ENCODE results near the gene EDC3.

The EDC3 gene

DNA sequence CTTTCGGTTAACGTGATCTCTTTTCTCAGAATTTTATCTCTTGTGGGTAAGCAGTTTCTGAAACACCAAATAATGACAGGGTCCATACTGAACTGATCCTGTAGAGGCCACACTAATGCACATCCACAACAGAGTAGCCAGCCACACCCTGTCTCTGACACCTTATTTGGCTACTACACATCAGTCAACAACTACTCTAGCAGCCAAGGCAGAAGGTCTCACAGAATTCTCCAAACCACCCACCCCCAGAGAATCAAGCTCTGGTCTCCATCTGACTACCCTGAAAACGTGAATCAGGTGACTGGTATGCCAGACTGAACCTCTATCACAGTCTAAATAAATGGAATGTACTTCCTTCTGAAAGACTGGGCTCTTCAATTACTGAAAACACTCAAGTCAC lies 38.0 kb downstream of the EDC3 start:
- DNase-seq (ENCODE audit: low spot score) = no peak
- TF ChIP-seq, protein P1, sequence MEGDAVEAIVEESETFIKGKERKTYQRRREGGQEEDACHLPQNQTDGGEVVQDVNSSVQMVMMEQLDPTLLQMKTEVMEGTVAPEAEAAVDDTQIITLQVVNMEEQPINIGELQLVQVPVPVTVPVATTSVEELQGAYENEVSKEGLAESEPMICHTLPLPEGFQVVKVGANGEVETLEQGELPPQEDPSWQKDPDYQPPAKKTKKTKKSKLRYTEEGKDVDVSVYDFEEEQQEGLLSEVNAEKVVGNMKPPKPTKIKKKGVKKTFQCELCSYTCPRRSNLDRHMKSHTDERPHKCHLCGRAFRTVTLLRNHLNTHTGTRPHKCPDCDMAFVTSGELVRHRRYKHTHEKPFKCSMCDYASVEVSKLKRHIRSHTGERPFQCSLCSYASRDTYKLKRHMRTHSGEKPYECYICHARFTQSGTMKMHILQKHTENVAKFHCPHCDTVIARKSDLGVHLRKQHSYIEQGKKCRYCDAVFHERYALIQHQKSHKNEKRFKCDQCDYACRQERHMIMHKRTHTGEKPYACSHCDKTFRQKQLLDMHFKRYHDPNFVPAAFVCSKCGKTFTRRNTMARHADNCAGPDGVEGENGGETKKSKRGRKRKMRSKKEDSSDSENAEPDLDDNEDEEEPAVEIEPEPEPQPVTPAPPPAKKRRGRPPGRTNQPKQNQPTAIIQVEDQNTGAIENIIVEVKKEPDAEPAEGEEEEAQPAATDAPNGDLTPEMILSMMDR (IDR thresholded peaks at IDR 0.05; ENCODE audit: extremely low read depth, missing control alignments) = no peak

DNA sequence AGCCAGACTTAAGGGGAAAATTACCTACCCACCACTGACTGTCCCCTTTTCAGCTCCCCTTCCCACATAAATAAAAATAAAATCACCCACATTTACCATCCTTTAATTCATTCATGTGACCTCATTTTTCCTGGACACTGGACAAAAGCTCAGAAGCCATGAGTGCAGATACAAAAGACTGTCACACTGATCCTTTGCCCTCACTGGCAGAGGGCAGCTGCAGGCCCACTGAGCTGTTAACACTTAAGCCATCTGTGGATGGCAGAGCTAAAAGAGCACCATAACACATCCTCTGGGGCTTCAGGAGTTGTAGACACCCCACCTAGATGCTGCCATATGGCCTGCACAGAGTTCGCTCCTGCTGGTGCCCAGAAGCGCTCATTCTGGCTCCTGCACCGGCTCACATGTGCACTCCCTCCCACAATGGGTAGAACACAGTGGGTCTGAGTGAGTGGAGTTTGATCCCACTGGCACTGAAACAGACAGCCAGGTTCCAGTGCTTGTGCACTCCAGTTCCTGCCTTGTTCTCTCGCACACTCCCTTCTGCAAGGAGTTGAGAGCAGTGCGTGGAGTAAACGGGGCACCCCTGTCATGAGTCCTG lies 38.8 kb downstream of the EDC3 start:
- TF ChIP-seq, protein P1 (IDR thresholded peaks at IDR 0.05; ENCODE audit: extremely low read depth, missing control alignments) = no peak
- no peak for DNase-seq (ENCODE audit: low spot score)

DNA sequence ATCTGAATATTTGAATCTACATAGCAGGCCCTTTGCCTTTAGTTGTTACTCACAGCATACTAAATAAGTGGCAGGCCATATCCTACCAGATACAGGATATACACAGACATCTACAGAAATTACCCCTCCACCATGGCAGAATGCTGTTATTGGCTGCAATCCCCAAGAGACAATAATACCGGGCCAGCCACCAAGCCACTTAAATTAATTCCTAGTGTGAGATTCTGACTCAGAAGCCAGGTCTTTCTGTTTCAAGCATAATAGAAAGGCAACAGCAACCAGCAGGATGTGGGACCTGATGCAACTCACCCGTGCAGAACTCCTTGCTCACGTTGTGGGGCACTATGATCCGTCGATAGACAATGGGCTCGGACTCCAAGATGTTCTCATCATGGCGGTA lies 40.4 kb downstream of the EDC3 start:
- TF ChIP-seq, protein P1 (IDR thresholded peaks at IDR 0.05; ENCODE audit: extremely low read depth, missing control alignments) = no peak

DNA sequence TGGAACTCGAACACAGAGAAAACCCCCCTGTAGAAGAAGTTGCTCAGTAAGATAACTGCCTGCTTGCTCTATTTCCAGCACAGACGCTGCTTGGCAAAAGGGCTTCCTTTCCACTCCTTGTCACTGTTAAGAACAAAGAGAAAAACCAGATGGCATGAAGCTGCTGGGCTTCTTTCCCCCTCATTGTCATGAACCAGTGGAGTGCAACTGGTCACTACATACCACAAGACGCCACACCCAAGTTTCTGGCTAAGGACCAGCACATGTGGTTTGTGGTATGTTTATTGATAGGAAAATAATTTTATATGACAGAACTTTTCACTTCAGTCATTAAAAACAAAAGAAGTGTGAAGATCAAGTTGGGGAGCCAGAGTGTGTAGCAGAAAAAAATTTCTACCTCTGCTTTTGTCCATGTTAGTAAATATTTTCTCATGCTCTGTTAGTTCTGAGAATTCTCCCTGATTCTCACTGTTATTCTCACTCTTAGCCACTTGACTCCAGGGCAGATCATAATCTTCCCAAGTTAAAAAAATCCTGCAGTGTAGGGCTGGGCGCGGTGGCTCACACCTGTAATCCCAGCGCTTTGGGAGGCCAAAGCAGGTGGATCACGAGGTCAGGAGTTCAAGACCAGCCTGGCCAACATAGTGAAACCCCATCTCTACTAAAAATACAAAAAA lies 42.3 kb downstream of the EDC3 start:
- no peak for DNase-seq (ENCODE audit: low spot score)
- TF ChIP-seq, protein P1 (IDR thresholded peaks at IDR 0.05; ENCODE audit: extremely low read depth, missing control alignments) = no peak

More for the DNA sequence above, 40.4 kb downstream of the EDC3 start:
- no peak for DNase-seq (ENCODE audit: low spot score)

DNA sequence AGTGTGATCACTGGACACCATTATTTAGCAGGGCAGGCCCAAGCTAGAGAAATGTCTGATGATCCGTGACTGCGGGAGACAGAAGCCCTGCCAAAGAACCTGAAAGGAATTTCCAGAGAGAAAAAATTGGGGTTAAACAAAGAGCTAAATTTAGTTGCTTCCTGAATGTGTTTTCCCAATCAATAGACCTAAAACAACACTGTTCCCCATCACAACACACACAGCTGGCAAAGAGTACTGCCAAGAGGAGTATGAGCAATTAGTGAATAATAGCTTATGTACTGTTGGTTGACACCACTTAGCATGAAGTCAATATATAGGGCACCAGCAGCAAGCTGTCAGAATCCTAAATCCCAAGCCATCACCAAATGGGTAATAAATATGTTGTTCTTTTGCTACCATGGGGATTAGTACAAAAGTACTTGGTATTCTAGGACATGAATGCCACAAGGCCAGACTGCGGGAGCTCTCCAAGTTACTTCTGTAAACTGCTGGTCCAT lies 44.5 kb downstream of the EDC3 start:
- TF ChIP-seq, protein P1 (IDR thresholded peaks at IDR 0.05; ENCODE audit: extremely low read depth, missing control alignments) = no peak
- no peak for DNase-seq (ENCODE audit: low spot score)

DNA sequence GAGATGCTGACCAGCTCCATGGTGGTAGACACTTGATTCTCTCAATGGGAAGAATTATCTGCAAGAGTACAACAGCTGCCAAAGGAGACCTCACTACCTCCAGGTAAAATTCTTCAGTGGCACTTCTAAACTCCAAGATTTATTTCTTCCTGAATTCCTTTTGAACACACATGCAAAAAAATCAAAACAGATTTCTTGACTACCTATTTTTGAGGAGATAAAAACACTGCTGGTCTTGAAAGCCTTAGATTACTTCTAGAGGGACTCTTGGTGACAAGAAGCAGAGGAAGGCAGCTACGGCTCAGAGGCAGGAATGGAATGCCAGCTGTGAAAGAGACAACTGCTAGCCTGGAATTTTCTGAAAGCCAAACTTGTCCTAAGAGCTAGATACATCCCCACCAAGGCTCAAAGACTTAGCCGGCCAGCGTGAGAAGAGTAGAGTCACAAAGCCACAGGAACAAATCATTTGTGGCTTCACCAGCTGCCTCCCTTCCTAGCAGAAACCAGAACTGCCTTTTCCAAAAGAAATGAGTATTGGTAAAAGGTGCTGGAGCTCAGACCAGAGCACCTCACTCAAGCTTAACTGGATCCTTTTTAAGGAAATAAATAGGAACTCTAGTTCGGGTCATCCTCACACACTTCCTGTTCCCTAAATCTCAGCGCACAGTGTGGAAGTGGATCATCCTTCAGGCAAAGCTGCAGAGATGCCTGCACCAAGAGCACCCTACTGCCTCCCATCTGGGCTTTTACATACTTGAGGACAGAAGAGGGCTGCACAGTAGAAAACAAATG lies 47.6 kb downstream of the EDC3 start:
- DNase-seq (ENCODE audit: low spot score) = no peak
- TF ChIP-seq, protein P1 (IDR thresholded peaks at IDR 0.05; ENCODE audit: extremely low read depth, missing control alignments) = no peak

DNA sequence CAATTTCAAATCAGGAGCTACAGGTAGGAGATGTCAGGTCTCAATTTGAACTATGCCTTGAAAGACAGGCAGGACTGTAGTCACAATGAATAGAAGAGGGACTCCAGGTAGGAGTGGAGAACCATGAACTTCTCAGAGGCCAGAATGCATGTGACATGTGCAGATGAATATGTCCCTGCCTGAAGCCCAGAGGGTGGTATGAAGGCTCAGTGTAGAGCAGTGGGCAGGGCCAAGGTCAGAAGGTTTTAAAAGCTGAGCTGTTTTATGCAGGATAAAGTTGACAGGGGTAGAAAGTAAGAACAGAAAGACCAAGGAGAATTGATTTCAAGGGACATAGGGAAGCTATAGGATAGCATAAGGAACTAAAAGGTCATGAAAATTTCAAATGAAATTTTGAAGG lies 49.3 kb downstream of the EDC3 start:
- TF ChIP-seq, protein P1 (IDR thresholded peaks at IDR 0.05; ENCODE audit: extremely low read depth, missing control alignments) = no peak
- DNase-seq (ENCODE audit: low spot score) = no peak
